ENCODE measurements around the gene ZFY. TPM values are rescaled to one million over a fixed set of nuclear protein-coding genes. Genes with fewer than 3 reads are reported as not detected.

ZFY gene
- total RNA-seq, 1 donor from 2014 or later, result not detected

Other genes with a start within 250 kb of the ZFY start
- not detected for gene SRY, start 147.7 kb upstream of the ZFY start, total RNA-seq
- not detected for gene RPS4Y1, start 93.8 kb upstream of the ZFY start, total RNA-seq